NOMO-1 (cell line): Measurements from ENCODE around the gene TTYH3.
"Not testable (repeated sequence)": the region's sequence is repeated elsewhere in the genome, so short reads cannot be mapped to it uniquely, and the experiment has no call there.

ENCODE experiments used
- DNase-seq, 2 experiments: peaks; one replicate each; lab custom pipeline; 2025; ENCODE audit not compliant: unreplicated experiment in 2 of 2; lab: John Stamatoyannopoulos, UW

Gene TTYH3

DNA sequence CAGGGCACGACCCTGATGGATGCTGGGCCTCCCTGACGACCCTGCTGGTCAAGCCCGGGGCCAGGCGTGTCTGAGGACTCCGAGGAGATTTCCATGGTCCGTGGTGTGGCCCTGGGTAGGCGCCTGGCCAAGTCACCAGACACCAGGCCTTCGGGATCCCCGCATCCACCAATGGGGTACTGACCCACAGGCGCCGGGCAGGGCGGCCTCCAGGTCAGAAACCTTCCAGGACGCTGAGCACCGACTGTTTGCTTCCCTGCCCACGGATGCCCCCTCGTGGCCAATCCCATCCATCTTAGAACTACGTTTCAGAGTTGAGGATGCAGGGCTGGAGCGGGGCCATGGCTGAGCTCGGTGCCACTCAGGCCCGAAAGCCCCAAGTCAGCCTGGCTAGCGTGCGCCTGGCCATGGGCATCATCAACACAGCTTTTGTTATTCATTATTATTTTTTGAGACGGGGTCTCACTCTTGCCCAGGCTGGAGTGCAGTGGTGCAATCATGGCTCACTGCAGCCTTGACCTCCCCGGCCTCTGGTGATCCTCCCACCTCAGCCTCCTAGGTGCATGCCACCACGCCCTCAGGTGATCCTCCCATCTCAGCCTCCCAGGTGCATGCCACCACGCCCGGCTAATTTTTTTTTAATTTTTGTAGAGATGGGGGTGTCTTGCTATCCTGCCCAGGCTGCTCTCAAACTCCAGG, 49.2 kb downstream of the TTYH3 start:
- DNase-seq, result peak; percentile 61 to 65

DNA sequence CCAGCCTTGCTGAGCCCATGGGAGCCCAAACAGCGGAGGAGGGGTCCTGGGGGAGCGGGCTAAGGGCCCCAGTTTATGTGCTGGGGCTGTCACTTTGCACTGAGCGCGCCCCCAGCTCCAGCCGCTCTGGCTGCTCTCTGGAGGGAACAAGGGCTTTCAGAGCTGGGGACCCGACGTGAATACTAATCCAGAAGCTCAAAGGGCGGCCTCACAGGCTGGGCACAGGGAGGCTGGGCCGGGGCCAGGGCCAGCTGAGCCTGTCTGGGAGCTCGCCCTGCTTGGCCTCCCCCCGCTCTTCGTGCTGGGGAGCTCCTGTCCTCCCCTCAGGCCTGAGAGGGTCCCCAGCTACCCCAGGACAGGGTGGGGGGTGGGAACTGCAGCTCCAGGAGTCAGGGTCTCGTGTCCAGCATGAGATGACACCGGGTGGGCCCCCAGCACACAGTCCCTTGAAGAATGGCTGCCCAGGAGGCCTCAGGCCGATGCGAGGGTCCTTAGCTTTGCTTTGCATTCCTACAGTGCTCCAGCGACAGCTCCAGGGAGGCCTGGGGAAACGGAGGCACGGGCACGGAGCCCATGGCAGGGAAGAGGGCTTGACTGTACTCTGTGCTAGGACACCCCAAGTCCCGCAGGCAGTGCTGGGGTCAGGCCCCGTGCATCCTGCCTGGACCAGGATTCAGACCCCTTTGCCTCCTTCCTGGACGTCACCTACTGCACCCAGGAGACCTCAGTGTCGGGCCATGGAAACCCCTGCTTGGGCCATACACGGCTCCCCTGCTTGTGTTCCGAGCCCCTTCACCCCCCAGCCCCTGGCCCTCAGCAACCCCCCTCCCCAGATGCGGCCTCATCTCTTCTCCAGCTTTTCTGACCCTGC, 50.4 kb downstream of the TTYH3 start:
- no peak for DNase-seq

DNA sequence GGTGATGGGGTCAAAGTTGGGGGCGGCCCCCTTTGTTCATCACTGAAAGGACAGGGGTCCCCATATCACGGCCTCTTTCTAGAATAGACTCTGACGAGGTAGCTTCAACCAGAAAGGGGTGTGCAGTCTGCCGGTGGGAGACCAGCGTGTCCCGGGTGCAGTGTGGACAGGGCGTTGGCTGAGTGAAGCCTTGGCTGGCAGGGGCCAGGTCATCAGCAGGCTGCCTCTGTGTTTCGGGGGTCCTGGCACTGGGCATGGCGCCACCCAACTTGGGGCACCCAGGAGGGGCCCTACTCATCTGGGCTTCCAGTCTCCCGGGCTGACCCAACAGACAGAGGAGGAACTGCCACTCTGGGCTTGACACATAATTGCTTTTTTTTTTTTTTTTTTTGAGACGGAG, 52.7 kb downstream of the TTYH3 start:
- no peak for DNase-seq

DNA sequence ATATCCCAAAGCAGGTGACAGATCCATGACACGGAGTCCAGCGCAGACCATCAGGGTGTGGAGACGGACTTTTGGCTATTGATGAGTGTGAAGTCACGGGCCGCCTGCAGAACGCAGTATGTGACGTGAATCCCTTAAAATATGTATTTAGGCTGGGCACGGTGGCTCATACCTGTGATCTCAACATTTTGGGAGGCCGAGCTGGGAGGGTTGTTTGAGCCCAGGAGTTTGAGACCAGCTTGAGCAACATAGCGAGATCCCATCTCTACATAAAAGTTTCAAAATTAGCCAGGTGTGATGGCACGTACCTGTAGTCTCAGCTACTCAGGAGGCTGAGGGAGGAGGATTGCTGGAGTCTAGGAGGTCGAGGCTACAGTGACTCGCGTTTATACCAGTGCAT, 54.3 kb downstream of the TTYH3 start:
- no peak for DNase-seq

DNA sequence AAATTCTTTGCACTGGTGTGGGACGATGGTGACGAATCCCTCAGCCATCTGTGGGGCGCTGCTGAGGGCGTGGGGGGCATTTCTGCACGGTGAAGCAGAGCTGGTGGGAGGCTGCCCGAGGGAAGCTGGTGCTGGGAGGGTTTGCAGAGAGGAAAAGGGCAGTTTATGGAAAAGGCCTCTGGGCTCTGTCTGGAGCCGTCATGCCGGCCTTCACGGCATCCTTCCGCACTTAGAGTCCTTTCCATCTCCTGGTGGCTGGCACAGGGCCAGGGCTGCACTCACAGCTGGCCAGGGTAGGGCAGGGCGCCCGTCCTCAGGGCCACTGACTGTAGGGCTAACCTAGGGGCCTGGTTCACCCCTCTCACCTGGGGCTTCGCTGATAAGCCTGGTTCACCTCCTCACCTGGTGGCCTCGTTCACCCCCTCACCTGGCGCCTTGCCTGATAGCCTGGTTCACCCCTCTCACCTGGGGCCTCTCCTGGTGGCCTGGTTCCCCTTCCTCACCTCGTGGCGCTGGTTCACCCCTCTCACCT, 55.6 kb downstream of the TTYH3 start:
- DNase-seq, result no peak

DNA sequence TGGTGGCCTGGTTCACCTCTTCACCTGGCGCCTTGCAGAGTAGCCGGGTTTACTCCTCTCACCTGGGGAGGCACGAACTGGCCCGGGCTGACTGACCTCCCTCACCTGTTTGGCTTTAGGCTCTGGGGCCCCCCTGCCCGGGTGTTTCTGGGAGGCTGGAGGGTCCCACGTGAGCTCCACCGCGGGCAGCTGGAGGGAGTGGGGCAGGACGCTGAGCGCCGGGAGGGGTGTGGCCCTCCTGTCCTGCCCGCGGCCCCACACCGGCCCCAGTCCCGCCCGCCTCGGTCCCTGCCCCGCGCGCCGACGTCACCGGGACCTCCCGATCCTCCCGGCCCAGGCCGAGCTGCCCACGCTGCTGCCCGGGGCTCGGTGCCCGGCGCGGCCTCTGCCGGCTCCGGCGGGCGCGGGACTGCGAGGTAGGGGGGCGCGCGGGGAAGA, 56.1 kb downstream of the TTYH3 start, which contains the start of gene AMZ1:
AMZ1 (plus strand) TSS at position 322 of the 438 bp plus-strand sequence. CDS start 12,250 bp downstream, outside the sequence.
- no peak for DNase-seq

DNA sequence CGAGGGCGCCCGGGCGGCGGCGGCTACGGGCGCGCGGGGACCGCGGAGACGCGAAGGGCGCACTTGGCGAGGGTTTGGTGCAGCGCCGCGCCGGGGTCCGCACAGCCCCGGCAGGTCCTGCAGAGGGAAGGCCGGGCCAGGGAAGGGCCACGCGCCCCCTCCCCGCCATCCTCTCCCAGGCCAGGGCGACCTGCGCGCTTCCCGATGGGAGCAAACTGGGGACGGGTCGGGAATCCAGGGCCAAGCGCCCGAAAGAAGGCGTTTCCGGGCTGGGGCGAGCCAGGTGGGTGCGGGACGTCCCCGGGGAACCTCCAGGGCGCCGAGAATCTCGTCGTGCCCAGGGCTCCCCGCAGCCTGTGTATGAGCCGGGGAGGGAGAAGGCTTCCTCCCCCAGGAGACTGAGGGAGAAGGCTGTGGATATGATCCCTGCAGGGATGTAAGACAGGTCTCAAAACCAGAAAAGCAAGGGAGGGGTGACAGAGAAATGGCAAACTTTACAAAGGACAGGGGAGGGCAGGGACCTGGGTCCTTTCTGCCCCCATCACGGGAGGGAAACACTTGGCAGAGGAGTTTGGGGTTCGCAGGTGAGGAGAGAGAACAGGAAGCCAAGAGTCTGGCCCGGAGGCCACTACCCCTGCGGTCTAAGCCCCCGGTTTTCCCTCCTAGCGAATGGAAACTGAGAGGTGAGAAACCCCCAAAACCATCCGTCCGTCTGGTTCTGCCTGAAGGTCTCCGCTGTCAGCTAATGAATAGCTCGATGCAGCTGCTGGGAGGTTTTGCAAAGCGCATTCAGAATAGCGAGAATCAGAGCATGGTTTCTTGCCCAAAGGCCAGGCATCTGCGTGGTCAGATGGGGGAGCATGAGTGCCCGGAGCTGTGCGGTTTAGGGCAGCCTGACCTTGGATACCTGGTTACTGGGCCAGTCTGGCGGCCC, 56.9 kb downstream of the TTYH3 start:
- DNase-seq, result no peak

DNA sequence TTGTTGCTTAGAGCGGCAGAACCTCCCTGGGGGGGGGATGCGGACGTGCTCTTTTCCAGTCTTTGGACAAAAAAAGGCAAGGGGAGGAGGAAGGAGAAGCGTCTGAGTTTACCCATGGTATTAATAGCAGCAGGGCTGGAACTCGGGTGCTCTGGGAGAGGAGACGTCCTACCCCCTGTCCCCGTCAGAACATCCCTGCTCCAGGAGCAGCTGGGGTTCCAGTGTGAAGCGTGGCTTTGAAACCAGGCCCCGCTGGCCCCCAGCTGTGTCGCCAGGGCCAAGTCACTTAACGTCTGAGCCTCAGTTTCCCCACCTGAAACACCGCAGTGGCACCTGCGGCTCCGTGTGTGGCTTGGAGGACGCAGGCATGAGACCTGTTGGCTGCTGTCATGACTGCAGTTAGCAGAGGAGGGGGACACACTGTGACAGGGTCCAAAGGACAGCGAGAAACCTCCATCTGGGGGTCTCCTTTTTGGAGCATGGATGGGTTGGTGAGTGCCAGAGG, 57.6 kb downstream of the TTYH3 start:
- no peak for DNase-seq

DNA sequence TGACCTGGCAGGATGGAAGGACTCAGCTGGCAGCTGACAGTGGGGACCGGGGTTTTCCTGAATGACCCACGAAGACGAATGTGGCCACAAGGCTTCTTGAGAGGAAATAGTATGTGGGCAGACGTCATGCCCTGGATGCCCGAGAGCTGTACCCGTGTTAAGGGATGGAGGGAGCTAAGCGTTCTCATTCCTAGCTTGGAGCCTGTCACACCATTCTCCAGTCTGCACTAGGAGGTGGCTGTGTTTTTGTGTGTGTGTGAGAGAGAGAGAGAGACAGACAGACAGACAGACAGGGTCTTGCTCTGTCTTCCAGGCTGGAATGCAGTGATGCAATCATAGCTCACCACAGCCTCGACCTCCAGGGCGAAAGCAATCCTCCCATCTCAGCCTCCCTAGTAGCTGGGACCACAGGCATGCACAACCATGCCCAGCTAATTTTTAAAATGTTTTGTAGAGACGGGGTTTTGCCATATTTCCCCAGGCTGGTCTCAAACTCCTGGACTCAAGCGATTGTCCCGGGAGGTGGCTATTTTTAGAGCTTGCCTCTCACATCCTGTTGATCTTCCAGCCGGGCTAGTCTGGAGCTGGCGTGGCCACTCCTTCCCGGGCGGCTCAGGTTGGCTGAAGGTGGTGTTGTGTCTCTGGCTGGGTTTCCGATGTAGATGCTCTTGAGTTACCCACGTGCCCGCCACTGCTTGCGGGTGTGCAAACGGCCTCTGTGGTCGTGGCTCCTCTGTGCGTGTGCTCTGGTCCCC, 58.3 kb downstream of the TTYH3 start:
- no peak for DNase-seq

DNA sequence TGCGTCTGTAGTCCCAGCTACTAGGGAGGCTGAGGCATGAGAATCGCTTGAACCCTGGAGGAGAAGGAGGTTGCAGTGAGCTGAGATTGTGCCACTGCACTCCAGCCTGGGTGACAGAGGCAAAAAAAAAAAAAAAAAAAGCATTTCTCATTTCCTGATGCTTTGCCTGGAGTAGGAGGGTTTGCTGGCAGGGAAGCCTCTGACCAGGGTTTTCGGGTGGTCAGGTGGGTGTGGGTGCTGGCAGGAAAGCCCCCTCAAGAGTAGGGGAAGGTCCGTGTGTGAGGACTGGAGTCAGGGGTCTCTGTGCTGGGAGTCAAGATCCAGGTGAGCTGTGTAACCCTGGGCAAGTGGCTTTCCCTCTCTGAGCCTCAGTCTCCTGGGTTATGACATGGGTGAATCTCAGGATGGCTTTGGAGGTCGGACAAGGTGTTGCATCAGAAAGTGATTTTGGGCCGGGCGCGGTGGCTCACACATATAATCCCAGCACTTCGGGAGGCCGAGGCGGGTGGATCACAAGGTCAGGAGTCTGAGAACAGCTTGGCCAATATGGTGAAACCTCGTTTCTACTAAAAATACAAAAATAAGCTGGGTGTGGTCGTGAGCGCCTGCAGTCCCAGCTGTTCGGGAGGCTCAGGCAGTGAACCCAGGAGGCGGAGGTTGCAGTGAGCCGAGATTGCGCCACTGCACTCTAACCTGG, 59.4 kb downstream of the TTYH3 start:
- DNase-seq, result peak; percentile 69 to 71

DNA sequence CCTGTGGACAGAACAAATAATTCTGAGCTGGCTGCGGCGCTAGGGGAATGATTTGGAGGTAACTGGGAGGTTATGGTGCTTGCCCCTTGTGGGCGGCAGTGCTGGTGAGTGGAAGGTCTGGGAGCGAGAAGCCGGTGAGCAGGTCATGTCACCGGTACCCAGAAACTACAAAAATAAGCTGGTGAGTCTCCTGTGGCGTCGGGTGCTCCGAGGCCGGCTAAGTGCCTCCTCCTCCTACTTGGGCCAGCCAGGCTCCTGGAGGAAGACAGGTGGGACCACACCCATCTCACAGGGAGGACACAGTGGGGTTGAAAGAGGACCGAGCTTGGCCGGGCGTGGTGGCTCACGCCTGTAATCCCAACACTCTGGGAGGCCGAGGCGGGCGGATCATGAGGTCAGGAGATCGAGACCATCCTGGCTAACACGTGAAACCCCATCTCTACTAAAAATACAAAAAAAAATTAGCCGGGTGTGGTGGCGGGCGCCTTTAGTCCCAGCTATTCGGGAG, 60.2 kb downstream of the TTYH3 start:
- not testable (repeated sequence) for DNase-seq

DNA sequence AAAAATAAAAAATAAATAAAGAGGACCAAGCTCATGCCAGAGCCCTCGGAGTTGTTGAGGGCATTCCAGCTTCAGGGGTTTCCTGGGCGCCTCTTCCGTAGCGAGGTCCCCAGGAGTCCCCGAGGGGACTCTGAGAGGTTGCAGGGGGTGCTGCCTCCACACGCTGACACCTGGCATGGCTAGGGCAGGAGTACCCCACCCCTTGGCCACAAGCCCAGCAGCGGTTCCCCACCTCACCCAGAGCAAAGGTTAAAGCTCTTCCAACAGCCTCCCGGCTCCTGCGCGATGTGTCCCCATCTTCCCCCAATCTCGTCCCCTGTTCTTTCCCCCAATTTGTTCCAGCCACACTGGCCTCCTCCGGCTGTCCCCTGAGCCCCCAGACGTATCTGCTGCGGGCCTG, 60.8 kb downstream of the TTYH3 start:
- no peak for DNase-seq

DNA sequence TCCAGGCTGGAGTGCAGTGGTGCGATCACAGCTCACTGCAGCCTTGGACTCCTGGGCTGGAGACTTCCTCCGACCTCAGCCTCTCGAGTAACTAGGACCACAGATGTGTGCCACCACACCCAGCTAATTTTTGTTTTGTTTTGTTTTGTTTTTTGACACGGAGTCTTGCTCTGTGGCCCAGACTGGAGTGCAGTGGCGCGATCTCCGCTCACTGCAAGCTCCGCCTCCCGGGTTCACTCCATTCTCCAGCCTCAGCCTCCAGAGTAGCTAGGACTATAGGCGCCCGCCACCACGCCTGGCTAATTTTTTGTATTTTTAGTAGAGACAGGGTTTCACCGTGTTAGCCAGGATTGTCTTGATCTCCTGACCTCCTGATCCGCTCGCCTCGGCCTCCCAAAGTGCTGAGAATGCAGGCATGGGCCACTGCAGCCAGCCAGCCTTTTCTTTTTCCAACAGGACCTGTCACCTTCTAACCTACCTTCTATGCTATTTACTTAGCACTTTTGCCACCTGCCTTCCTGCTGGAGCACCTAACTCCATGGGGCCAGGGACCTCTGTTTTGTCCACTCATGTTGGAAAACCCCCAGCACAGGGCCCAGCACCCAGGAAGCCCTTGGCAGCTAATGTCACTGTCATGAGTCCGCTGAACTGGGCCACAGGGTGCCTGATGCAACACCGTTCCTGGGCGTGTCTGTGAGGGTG, 61.8 kb downstream of the TTYH3 start:
- not testable (repeated sequence) for DNase-seq

DNA sequence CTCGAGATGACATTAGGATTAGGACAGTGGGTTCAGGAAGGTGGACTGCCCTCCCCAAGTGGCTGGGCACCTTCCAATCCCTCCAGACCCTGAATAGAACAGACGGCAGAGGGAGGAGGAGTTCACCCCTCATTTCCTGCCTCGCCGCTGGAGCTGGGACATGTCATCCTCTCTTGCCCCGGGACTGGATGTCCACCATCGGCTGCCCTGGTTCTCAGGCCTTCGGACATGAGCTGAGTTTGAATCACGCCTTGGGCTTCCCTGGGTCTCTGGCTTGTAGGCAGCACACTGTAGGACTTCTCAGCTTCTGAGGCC, 62.3 kb downstream of the TTYH3 start:
- DNase-seq, result not testable (repeated sequence)

DNA sequence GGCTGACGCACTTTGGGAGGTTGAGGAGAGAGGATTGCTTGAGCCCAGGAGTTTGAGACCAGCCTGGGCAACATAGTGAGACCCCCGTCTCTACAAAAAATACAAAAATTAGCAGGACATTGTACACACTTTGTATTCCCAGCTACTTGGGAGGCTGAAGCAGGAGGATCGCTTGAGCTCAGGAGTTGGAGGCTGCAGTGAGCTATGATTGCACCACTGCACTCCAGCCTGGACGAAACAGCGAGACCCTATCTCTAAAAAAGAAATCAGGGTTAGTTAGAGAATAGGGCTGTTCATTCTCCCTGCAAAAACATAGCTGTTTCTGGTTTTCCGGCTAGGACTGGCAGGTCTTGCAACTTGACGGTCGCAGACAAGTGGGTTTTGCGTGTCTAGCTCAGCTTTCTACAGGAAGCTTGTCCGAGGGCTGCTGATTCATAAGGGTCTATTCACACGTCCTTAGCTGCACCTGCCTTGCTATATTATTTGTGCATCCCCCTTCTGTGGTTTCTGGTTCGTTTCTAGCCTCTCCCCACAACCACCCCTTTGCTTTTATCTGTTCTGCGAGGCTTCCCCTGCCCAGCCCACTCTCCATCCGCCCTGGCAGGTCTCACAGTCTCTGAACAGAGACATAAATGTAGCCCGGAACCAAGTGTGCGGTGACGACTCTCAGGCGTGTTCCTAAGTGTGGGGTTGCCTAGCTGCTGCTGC, 66.9 kb downstream of the TTYH3 start:
- peak; percentile 55 to 57 for DNase-seq

DNA sequence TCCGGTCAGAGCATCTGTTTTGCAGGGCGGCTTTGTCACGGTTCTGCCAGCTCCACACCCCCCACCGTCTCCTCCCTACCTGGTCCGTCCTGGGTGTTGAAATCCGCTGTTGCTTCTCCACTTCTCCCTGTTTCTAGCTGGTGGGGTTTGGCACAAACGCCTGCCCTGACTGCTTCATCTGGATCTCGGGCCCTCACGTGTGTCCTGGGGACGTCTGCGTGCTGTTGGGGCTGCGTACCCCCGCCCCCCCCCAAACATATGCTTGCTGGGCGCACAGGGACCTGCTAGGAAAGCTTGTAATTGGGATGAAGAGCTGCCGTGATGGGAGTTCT, 67.5 kb downstream of the TTYH3 start:
- DNase-seq, result no peak

DNA sequence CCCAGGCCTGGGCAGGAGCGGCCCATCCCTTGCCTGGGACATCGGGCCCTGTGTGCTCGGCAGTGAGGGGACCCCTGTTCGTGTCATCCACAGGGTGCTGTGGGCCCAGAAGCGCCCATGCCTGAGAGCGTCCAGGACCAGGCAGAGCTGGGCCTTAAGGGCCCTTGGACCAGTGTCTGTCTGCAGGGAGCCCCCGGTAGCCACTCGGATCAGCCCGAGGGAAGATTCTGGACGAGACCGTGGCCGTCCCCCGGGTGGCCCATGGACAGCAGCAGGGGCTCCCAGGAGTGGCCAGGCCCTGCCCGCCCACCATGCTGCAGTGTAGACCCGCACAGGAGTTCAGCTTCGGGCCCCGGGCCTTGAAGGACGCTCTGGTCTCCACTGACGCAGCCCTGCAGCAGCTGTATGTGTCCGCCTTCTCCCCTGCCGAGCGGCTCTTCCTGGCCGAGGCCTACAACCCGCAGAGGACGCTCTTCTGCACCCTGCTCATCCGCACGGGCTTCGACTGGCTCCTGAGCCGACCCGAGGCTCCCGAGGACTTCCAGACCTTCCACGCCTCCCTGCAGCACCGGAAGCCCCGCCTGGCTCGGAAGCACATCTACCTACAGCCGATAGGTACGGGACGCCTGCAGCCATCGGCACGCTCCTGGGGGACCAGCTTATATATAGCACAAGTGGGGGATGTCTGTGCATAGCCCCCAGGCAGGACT, 68.5 kb downstream of the TTYH3 start:
- no peak for DNase-seq
